Muscle layer of colon (tissue), 2 donors: Measurements from ENCODE around the gene TNFRSF21.
"Not testable (repeated sequence)": the region's sequence is repeated elsewhere in the genome, so short reads cannot be mapped to it uniquely, and the experiment has no call there.

ENCODE experiments used
- H3K27ac ChIP-seq: one replicate; pipeline ENCODE4 v1.7.0; 2013; ENCODE audit warnings: low read depth, mild to moderate bottlenecking, low read length, moderate library complexity
- H3K27me3 ChIP-seq, 2 donors: one replicate each; pipeline ENCODE4 v1.7.0; 2013; ENCODE audit warnings: low read length in 2 of 2, mild to moderate bottlenecking in 2 of 2; ENCODE audit not compliant: insufficient read depth in 2 of 2, control insufficient read depth in 1 of 2
- H3K36me3 ChIP-seq: one replicate; pipeline ENCODE4 v1.7.0; 2013; ENCODE audit warnings: mild to moderate bottlenecking, low read length; ENCODE audit not compliant: insufficient read depth
- H3K4me1 ChIP-seq: one replicate; pipeline ENCODE4 v1.7.0; 2013; ENCODE audit warnings: mild to moderate bottlenecking, low read length; ENCODE audit not compliant: insufficient read depth
- H3K4me3 ChIP-seq, 2 donors: one replicate each; pipeline ENCODE4 v1.7.0; 2013; ENCODE audit warnings: low read length in 2 of 2, low read depth in 1 of 2, mild to moderate bottlenecking in 1 of 2, moderate library complexity in 1 of 2
- H3K9ac ChIP-seq: one replicate; pipeline ENCODE4 v1.7.0; 2013; ENCODE audit warnings: low read length
- H3K9me3 ChIP-seq: one replicate; pipeline ENCODE4 v1.7.0; 2013; ENCODE audit warnings: mild to moderate bottlenecking, low read length
- donor health status: abdominal sarcoma.
- donor health status: Adenocarcinoma of cecum.

Gene TNFRSF21

DNA sequence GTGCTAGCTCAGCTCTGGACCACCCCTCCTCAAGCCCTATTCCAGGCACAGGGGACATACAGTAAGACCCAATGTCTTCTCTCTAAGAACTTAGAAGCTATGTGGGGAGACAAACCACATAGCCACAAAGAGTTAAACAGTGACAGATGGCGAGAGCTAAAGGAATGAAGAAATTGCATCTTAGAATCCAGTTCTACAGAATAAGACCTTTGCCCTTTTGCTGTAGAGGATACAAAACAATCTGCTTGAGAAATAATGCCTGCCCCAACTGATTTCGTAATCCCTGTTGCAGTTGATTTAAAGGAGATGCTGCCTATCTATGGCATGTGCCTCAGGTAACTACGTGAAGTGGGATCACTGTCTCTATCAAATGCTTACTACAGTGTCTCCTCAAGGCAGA, 31.2 kb downstream of the TNFRSF21 start:
- Histone ChIP-seq H3K27ac (no peak overlapping the region), H3K9me3 (no peaks in the 10 kb centered on the region), H3K9ac (no peak overlapping the region), H3K27me3 (no peaks in the 10 kb centered on the region), H3K4me3 (no peak overlapping the region), H3K4me1 (peaks cover 8% of the 10 kb centered on the region), H3K36me3 (peaks cover 3% of the 10 kb centered on the region)

GRCh38 chr6:47277702-47278101, 32.0 kb downstream of the TNFRSF21 start:
- H3K4me3 ChIP-seq, result no peak overlapping the region
- no peaks in the 10 kb centered on the region for H3K27me3 ChIP-seq
- H3K9me3 ChIP-seq, result no peaks in the 10 kb centered on the region
- H3K27ac ChIP-seq, result no peak overlapping the region
- H3K4me1 ChIP-seq, result peaks cover 8% of the 10 kb centered on the region
- H3K9ac ChIP-seq, result no peak overlapping the region
- no peaks in the 10 kb centered on the region for H3K36me3 ChIP-seq

DNA sequence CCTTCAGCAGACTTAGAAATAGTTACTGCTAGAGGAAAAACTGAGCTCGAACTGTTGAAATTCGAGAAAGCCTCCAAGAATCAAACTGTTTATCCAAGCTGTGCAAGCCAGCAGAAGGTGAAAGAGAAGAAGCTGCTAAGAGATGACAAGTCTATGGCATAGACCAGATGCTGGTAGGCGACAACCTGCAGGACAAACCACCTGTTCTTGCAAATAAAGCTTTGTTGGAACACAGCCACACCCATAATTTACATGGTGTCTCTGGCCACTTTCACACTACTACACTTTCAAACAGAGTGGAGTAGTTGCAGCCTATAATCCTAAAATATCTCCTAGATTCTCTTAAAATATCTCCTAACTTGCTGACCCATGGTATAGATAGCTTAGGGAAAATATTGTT, 33.3 kb downstream of the TNFRSF21 start:
- Histone ChIP-seq H3K9me3 (no peaks in the 10 kb centered on the region), H3K27ac (no peak overlapping the region), H3K27me3 (no peaks in the 10 kb centered on the region), H3K4me3 (no peak overlapping the region), H3K36me3 (no peaks in the 10 kb centered on the region), H3K9ac (no peak overlapping the region), H3K4me1 (peaks cover 8% of the 10 kb centered on the region)

- peaks cover 8% of the 10 kb centered on the region for H3K4me1 ChIP-seq
- no peak overlapping the region for H3K4me3 ChIP-seq
- H3K9me3 ChIP-seq, result no peaks in the 10 kb centered on the region
- no peaks in the 10 kb centered on the region for H3K27me3 ChIP-seq
- no peak overlapping the region for H3K27ac ChIP-seq
- H3K9ac ChIP-seq, result no peak overlapping the region
- H3K36me3 ChIP-seq, result no peaks in the 10 kb centered on the region
These were observed 34.1 kb downstream of the TNFRSF21 start for GRCh38 chr6:47275640-47276039.

DNA sequence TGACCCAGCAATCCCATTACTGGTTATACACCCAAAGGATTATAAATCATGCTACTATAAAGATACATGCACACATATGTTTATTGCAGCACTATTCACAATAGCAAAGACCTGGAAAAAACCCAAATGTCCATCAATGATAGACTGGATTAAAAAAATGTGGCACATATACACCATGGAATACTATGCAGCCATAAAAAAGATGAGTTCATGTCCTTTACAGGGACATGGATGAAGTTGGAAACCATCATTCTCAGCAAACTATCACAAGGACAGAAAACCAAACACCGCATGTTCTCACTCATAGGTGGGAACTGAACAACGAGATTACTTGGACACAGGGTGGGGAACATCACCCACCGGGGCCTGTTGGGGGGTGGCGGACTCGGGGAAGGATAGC, 34.6 kb downstream of the TNFRSF21 start:
- H3K4me1 ChIP-seq, H3K27ac ChIP-seq, H3K27me3 ChIP-seq, H3K36me3 ChIP-seq, H3K9ac ChIP-seq, H3K4me3 ChIP-seq, H3K9me3 ChIP-seq: not testable (repeated sequence)

DNA sequence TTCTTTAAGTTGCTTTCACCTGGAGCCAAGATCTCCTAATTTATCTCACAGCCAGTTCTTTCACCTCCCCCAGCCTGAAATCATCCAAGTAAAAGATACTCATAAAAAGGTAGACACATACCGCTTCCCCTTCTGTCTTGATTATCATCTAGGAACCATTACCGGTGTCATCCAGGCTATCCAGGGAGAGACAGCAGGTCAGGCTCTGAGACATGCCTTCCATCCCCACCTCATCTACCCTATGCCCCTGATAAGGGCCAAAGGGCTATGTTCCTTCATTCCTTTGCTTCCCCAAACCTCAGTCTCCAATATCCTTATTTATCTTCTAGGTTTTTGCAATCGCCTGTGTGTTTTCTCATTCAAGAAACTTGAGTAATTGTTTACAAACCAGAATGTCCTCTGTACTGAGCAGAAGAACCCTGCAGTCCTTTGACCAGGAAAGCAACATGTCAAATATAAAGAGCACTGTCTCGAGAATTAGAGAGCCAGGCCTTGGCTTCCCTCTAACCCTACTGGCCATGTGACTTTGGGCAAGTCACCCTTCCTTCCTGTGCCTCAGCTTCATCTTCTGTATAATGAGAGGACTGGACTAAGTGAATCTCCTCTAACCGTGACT, 41.0 kb downstream of the TNFRSF21 start:
- H3K27ac ChIP-seq, result no peak overlapping the region
- H3K36me3 ChIP-seq, result peaks cover 11% of the 10 kb centered on the region
- no peaks in the 10 kb centered on the region for H3K27me3 ChIP-seq
- H3K4me3 ChIP-seq, result no peak overlapping the region
- H3K9me3 ChIP-seq, result no peaks in the 10 kb centered on the region
- H3K4me1 ChIP-seq, result peaks cover 9% of the 10 kb centered on the region
- no peak overlapping the region for H3K9ac ChIP-seq

DNA sequence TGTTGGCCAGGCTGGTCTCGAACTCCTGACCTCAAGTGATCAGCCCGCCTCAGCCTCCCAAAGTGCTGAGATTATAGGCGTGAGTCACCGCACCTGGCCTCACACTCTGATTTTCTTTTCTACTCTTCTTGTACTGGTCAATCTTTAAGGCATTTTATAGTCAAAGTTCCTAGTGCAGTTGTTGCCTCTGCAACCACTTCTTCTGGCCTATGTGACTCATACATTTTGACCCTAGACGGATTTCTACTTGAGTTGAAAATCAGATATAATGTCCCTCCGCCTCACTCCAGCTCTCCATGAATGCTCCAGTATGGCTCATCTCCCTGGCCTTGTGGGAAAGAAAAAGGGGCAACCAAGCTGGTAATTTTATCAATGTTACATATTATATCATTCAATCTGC, 42.4 kb downstream of the TNFRSF21 start:
- Histone ChIP-seq H3K27me3 (no peaks in the 10 kb centered on the region), H3K9me3 (no peaks in the 10 kb centered on the region), H3K9ac (no peak overlapping the region)

DNA sequence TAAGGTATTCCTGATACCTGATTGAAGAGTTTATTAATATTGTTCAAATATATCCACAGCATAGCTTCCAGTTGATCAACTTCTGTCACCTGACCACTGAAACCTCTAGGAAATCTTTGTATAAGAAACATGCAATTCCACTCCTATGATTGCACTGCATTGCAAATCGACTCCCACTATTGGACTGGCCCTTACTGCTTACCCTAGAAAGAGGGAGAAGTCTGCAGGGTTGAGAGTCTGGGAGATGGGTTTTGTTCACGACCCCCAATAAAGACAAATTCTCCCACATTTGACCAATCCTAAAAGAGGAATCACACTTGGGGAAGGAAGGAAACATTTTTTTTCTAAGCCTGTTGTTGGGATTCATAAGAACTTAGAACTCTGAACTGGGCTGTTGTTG, 43.7 kb downstream of the TNFRSF21 start:
- H3K9me3 ChIP-seq, result no peaks in the 10 kb centered on the region
- H3K4me3 ChIP-seq, result no peak overlapping the region
- H3K9ac ChIP-seq, result no peak overlapping the region
- H3K36me3 ChIP-seq, result peaks cover 11% of the 10 kb centered on the region
- no peak overlapping the region for H3K27ac ChIP-seq
- peaks cover 15% of the 10 kb centered on the region for H3K4me1 ChIP-seq
- H3K27me3 ChIP-seq, result no peaks in the 10 kb centered on the region

More for the DNA sequence above, 42.4 kb downstream of the TNFRSF21 start:
- peaks cover 11% of the 10 kb centered on the region for H3K36me3 ChIP-seq
- no peak overlapping the region for H3K27ac ChIP-seq
- no peak overlapping the region for H3K4me3 ChIP-seq
- H3K4me1 ChIP-seq, result peaks cover 9% of the 10 kb centered on the region

GRCh38 chr6:47264775-47265184, 44.9 kb downstream of the TNFRSF21 start:
- H3K4me1 ChIP-seq, result peaks cover 15% of the 10 kb centered on the region
- no peak overlapping the region for H3K9ac ChIP-seq
- no peaks in the 10 kb centered on the region for H3K9me3 ChIP-seq
- H3K36me3 ChIP-seq, result peaks cover 11% of the 10 kb centered on the region
- H3K27me3 ChIP-seq, result no peaks in the 10 kb centered on the region
- H3K4me3 ChIP-seq, result no peak overlapping the region
- no peak overlapping the region for H3K27ac ChIP-seq

- Histone ChIP-seq H3K36me3 (peaks cover 10% of the 10 kb centered on the region), H3K4me3 (no peak overlapping the region), H3K27ac (no peak overlapping the region), H3K9ac (no peak overlapping the region), H3K27me3 (no peaks in the 10 kb centered on the region), H3K4me1 (peaks cover 15% of the 10 kb centered on the region), H3K9me3 (no peaks in the 10 kb centered on the region)
These were observed 46.4 kb downstream of the TNFRSF21 start for GRCh38 chr6:47263268-47263667.

DNA sequence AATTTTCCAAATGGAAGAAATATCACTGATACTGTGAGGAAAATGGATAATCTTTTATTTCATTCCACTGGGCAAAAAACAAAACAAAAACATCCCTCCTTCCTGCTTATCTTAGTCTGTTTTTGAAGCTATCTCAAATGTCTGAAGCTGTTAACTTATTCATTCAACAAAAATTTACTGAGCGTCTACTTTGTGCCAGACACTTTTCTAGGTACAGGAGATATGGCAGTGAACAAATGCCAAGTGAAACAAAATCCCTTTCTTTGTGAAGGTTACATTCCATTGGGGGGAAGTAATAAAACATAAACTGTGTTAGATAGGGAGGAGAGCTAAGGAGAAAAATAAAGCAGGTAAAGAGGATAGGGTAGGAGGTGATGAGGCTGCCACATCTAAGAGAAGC, 47.5 kb downstream of the TNFRSF21 start:
- no peak overlapping the region for H3K27ac ChIP-seq
- H3K36me3 ChIP-seq, result peaks cover under 1% of the 10 kb centered on the region
- H3K9me3 ChIP-seq, result no peaks in the 10 kb centered on the region
- no peak overlapping the region for H3K9ac ChIP-seq
- H3K4me3 ChIP-seq, result no peak overlapping the region
- H3K27me3 ChIP-seq, result no peaks in the 10 kb centered on the region
- H3K4me1 ChIP-seq, result peaks cover 15% of the 10 kb centered on the region

DNA sequence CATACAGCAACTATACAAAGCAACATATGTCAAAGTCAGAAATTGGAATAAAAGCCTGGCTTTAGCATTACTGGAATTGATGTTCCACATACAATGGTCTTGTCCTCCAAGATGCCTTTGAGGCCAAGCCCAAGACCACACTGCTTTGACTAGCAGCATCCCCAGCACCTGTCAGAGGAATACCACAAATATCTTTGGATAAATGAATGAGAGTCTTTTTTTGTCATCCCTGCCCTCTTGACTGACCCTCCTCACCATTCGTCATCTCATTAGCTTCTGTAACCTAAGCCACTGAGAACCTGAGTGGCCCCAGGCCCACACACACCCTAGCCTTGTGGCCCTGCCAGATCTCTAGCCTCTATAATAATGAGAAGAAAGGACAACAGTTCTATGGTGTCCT, 48.5 kb downstream of the TNFRSF21 start:
- no peak overlapping the region for H3K27ac ChIP-seq
- no peak overlapping the region for H3K9ac ChIP-seq
- H3K27me3 ChIP-seq, result no peaks in the 10 kb centered on the region
- no peak overlapping the region for H3K4me3 ChIP-seq
- no peaks in the 10 kb centered on the region for H3K9me3 ChIP-seq
- no peaks in the 10 kb centered on the region for H3K36me3 ChIP-seq
- peaks cover 15% of the 10 kb centered on the region for H3K4me1 ChIP-seq
